GM12878 (cell line): ENCODE results near the gene LRRC74B. TPM values are rescaled to one million over a fixed set of nuclear protein-coding genes. Genes with fewer than 3 reads are reported as not detected.

Experiments used
- ATAC-seq: fragments of 200-7000 bp; cut with Tn5 transposase; 3 replicates; pipeline ENCODE4 v1.9.1; 2020; ENCODE audit warnings: mild to moderate bottlenecking, moderate library complexity
- BruUV-seq: library from RNA; stranded (reverse); fragments of 400-500 nt; replicated peaks from 2 replicates; lab custom pipeline; 2021; lab: Mats Ljungman, UMichigan
- CTCF ChIA-PET: fragments of 300-600 bp; sonication (Branson Sonifier 250); formaldehyde crosslinking; extraction: SDS; loops from one replicate; lab custom pipeline; 2021; ENCODE audit warnings: inconsistent platforms; lab: Yijun Ruan, JAX
- POLR2A ChIA-PET: fragments of 350-600 bp; formaldehyde crosslinking; extraction: SDS; loops from one replicate; lab custom pipeline; 2021; ENCODE audit warnings: inconsistent platforms; lab: Charles Lee
- RAD21 ChIA-PET: fragments of 300-600 bp; sonication (Branson Sonifier 250); formaldehyde crosslinking; loops from one replicate; lab custom pipeline; 2023; ENCODE audit warnings: antibody characterized with exemption; ENCODE audit not compliant: unreplicated experiment; lab: Charles Lee
- SMC1A ChIA-PET: fragments of 300-600 bp; sonication (Branson Sonifier 250); formaldehyde crosslinking; loops from one replicate; lab custom pipeline; 2023; ENCODE audit not compliant: unreplicated experiment, uncharacterized antibody; lab: Charles Lee
- DNase-seq: peaks from one replicate; pipeline ENCODE4 v3.0.0-alpha.2; 2011; ENCODE audit warnings: low read depth, low spot score
- FAIRE-seq: peaks from 3 replicates; lab custom pipeline; 2011; peaks lifted over from hg19 to GRCh38; lab: Jason Lieb, UNC
- H2AFZ ChIP-seq: 2 replicates; pipeline ENCODE4 v1.6.0; 2011; ENCODE audit warnings: low read depth, low read length, control low read depth; ENCODE audit not compliant: control insufficient read depth
- H3K27ac ChIP-seq: 2 replicates; pipeline ENCODE4 v1.5.1; 2011; ENCODE audit warnings: control low read depth; ENCODE audit not compliant: control insufficient read depth, insufficient read depth
- H3K27me3 ChIP-seq, 2 experiments: replicated peaks in 1 of 2; 2 replicates each; pipeline versions ENCODE4 v1.6.0 to v1.6.1; 2011; ENCODE audit warnings: low read length in 1 of 2; ENCODE audit not compliant: control insufficient read depth in 2 of 2, insufficient read depth in 2 of 2
- H3K36me3 ChIP-seq, 2 experiments: 2 replicates each; pipeline ENCODE4 v1.5.1; 2011; ENCODE audit warnings: low read length in 1 of 2; ENCODE audit not compliant: control insufficient read depth in 2 of 2, insufficient read depth in 2 of 2
- H3K4me1 ChIP-seq: 2 replicates; pipeline ENCODE4 v1.6.1; 2011; ENCODE audit warnings: mild to moderate bottlenecking, low read length, moderate library complexity, mixed read lengths; ENCODE audit not compliant: control insufficient read depth, insufficient read depth
- H3K4me2 ChIP-seq: 2 replicates; pipeline ENCODE4 v1.6.0; 2011; ENCODE audit warnings: control low read depth; ENCODE audit not compliant: control insufficient read depth, insufficient read depth
- H3K4me3 ChIP-seq: fragments of 200-600 bp; sonication (generic); 2 replicates; pipeline ENCODE4 v1.5.1; 2016
- H3K79me2 ChIP-seq: 2 replicates; pipeline ENCODE4 v1.6.0; 2011; ENCODE audit warnings: low read length; ENCODE audit not compliant: control insufficient read depth, insufficient read depth
- H3K9ac ChIP-seq: 2 replicates; pipeline ENCODE4 v1.8.0; 2011; ENCODE audit warnings: low read length, control low read depth, mixed read lengths; ENCODE audit not compliant: control insufficient read depth, insufficient read depth
- H3K9me3 ChIP-seq: replicated peaks from 3 replicates; pipeline ENCODE4 v1.5.1; 2011; ENCODE audit warnings: mild to moderate bottlenecking, low read length; ENCODE audit not compliant: control insufficient read depth, insufficient read depth
- H4K20me1 ChIP-seq: 2 replicates; pipeline ENCODE4 v1.6.0; 2011; ENCODE audit not compliant: control insufficient read depth, insufficient read depth
- ETV6 ChIP-seq, 2 experiments: fragments of 450-650 bp in 1 of 2; IDR thresholded peaks in 1 of 2; conservative IDR thresholded peaks in 1 of 2; 2 replicates each; pipeline ENCODE4 v1.6.1; 2014; ENCODE audit warnings: antibody characterized with exemption in 1 of 2, borderline replicate concordance in 1 of 2, low read depth in 1 of 2, mild to moderate bottlenecking in 1 of 2, moderate library complexity in 1 of 2
- RAD21 ChIP-seq: IDR thresholded peaks from 2 replicates; pipeline ENCODE4 v1.6.1; 2011; ENCODE audit warnings: mild to moderate bottlenecking, low read depth, low read length, moderate library complexity; ENCODE audit not compliant: insufficient read depth
- SMARCA5 ChIP-seq: fragments of 450-650 bp; IDR thresholded peaks from 2 replicates; pipeline ENCODE4 v1.6.1; 2017; ENCODE audit warnings: mild to moderate bottlenecking
- WGBS: methylation state at CpG from one replicate; pipeline ENCODE4 v1.1.6; 2016; ENCODE audit warnings: low lambda C conversion rate; ENCODE audit not compliant: insufficient replicate concordance, insufficient coverage; ENCODE audit errors: missing lambda C conversion rate; 5-methylcytosine and 5-hydroxymethylcytosine counted together
- in situ Hi-C: fragments of 300-500 bp; cut with MboI; formaldehyde crosslinking; loops from 9 replicates; pipeline ENCODE4 v1.14.3; 2018; ENCODE audit warnings: mixed read lengths
- intact Hi-C: fragments of 100-400 bp; cut with micrococcal nuclease; formaldehyde crosslinking; loops from one replicate; pipeline ENCODE4 v1.14.2; 2022; ENCODE audit not compliant: unreplicated experiment
- polyA plus RNA-seq, 11 experiments: library from polyadenylated mRNA; depleted of rRNA in 4 of 11; unstranded in 6 of 11; stranded (reverse) in 5 of 11; fragments of >200 nt; fragmentation: Nextera tagmentation in 4 of 11; fragmentation: Illumina TruSeq in 1 of 11; extraction: Ambion mirVana in 4 of 11; extraction: Trizol in 1 of 11; gene quantifications; 1 replicate in 1 of 11; 2 replicates in 10 of 11; pipeline versions ENCODE4 v1.2.1 to v1.2.3, GENCODE V29; 2011 to 2016; ENCODE audit warnings: inconsistent platforms in 2 of 11, missing spikeins in 2 of 11, low read depth in 1 of 11
- total RNA-seq, 4 experiments: library from RNA; depleted of rRNA in 3 of 4; stranded (reverse); fragments of >200 nt in 3 of 4; fragmentation: Illumina TruSeq in 1 of 4; extraction: Trizol in 1 of 4; gene quantifications; 2 replicates each; pipeline versions ENCODE4 v1.2.1 to v1.2.3, GENCODE V29; 2013 to 2021
- TF ChIP-seq, protein P1 (sequence below), 3 experiments: IDR thresholded peaks in 2 of 3; conservative IDR thresholded peaks in 1 of 3; 2 replicates each; pipeline ENCODE4 v1.5.1; 2011; ENCODE audit warnings: low read depth in 3 of 3, low read length in 3 of 3, mild to moderate bottlenecking in 3 of 3, control low read depth in 2 of 3, moderate library complexity in 2 of 3, inconsistent platforms in 1 of 3, mixed read lengths in 1 of 3; ENCODE audit not compliant: control insufficient read depth in 2 of 3, insufficient read depth in 1 of 3; ENCODE audit errors: extremely low read depth in 1 of 3

The LRRC74B gene
- total and polyA plus RNA-seq, 10 of the 15 experiments (the other 5 are each of a cell fraction or from before 2014, with no cell fraction given) = not detected

DNA sequence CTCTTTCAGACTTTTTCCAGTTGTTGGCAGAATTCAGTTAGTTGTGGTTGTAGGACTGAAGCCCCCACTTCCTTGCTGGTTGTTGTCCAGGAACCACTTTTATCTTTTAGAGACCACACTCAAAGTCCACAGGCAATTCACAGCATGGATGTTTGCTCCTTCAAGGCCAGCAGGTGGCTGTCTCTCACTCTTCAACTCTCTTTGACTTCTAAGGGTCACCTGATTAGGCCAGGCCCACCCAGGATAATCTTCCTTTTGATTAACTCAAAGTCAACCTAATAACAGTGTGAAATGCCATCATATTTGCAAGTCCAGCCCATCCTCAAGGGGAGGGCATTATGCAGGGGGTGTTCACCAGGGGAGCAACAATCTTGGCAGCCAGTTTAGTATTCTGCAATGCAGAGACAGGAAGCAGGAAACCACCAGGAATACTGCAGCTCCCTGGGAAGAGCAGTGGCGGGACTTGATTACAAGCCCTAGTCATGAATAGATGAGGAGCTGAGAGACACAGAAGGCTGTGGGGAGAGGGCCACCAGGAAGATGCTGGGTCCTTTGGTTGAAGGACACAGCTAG, 52.4 kb downstream of the LRRC74B start:
- Histone ChIP-seq H3K4me1 (no peaks in the 10 kb centered on the region), H3K4me2 (no peak overlapping the region), H3K9ac (no peak overlapping the region), H3K79me2 (no peaks in the 10 kb centered on the region), H3K9me3 (no peaks in the 10 kb centered on the region), H2AFZ (no peak overlapping the region), H3K27ac (no peak overlapping the region), H3K27me3 (no peaks in the 10 kb centered on the region), H4K20me1 (no peaks in the 10 kb centered on the region), H3K4me3 (no peak overlapping the region), H3K36me3 (no peaks in the 10 kb centered on the region)
- ATAC-seq = no peak; the same call in 2 of the 3 replicates
- peak; percentile 30; the same call in 1 of the 2 replicates for TF ChIP-seq SMARCA5
- peak; percentile 19; the same call in 1 of the 2 replicates for TF ChIP-seq RAD21
- TF ChIP-seq ETV6 (conservative IDR thresholded peaks at IDR 0.05 in 1 of 2, IDR thresholded peaks at IDR 0.05 in 1 of 2; ENCODE audit: borderline replicate concordance in 1 of 2, low read depth in 1 of 2) = no peak
- TF ChIP-seq, protein P1, sequence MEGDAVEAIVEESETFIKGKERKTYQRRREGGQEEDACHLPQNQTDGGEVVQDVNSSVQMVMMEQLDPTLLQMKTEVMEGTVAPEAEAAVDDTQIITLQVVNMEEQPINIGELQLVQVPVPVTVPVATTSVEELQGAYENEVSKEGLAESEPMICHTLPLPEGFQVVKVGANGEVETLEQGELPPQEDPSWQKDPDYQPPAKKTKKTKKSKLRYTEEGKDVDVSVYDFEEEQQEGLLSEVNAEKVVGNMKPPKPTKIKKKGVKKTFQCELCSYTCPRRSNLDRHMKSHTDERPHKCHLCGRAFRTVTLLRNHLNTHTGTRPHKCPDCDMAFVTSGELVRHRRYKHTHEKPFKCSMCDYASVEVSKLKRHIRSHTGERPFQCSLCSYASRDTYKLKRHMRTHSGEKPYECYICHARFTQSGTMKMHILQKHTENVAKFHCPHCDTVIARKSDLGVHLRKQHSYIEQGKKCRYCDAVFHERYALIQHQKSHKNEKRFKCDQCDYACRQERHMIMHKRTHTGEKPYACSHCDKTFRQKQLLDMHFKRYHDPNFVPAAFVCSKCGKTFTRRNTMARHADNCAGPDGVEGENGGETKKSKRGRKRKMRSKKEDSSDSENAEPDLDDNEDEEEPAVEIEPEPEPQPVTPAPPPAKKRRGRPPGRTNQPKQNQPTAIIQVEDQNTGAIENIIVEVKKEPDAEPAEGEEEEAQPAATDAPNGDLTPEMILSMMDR (IDR thresholded peaks at IDR 0.05 in 2 of 3, conservative IDR thresholded peaks at IDR 0.05 in 1 of 3; ENCODE audit: control insufficient read depth in 2 of 3, extremely low read depth in 1 of 3, insufficient read depth in 1 of 3, low read depth in 3 of 3, low read length in 3 of 3) = peak in 2 of 3 experiments; percentile 15 to 29; a peak in 2 of 6 replicates
- in situ Hi-C loops = loop anchor here (10.0 kb wide), 1 partner anchor 517 kb away; no protein-coding TSS in a partner anchor
- DNase-seq = no peak
- intact Hi-C loops = no loop called here
- no peak for FAIRE-seq
- WGBS = 90% methylated on average over 1 of the region's 1 CpG
- no TSS peak for BruUV-seq
- ChIA-PET POLR2A (interaction anchor here (0.6 to 0.7 kb wide), 2 partner anchors 342 to 1007 kb away, joined by 9 to 10 read pairs; no protein-coding TSS in a partner anchor), CTCF (no interaction called here), SMC1A (no interaction called here), RAD21 (no interaction called here)
